Epithelial cell of prostate (primary cell): Measurements from ENCODE around the gene OPCML.

Experiments
- DNase-seq: peaks from one replicate; pipeline ENCODE4 v3.0.0-alpha.2; 2011; ENCODE audit warnings: low read depth, low spot score
- H3K27ac ChIP-seq: fragments of 450-650 bp; 2 replicates; pipeline ENCODE4 v1.5.1; 2017; ENCODE audit warnings: mild to moderate bottlenecking

The OPCML gene

DNA sequence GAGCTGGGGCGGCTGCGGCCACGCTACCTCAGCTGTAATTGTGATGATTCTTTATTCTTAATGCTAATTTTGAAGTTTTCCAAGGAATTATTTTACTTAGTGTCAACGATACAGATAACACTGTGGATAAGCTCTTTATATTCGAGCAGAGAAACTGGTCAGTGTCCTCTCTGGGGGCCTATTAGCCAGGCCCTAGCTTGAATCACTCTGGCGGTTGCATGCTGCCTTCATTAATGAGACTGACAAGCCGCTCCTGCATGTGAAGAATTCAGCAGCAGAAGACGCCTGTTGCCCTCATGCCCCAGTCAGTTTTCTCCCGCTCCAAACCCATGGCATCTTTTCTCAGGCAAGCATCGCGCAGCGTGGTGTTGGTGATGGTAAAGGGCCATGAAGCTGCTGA lies 851.7 kb downstream of the OPCML start:
- no peak overlapping the region for H3K27ac ChIP-seq
- DNase-seq = no peak

DNA sequence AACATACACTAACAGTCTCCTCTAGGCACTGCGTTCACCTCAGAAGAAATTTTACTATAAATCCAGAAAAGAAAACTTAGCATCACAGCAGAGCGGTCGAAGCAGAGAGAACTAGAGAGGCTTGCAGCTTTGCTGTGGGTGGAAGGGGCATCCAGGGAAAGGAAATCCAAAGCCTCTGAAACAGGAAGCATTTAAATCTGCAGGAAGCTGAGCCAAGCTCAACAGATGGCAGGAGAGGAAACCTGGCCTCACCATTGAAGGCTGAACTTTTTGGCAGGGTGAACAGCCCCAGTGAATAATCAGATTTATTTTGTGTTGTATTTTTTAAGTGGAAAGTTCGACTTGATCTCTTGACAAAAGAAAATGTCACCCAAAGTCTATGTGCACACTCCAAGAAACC lies 858.1 kb downstream of the OPCML start:
- no peak for DNase-seq
- H3K27ac ChIP-seq = no peak overlapping the region

DNA sequence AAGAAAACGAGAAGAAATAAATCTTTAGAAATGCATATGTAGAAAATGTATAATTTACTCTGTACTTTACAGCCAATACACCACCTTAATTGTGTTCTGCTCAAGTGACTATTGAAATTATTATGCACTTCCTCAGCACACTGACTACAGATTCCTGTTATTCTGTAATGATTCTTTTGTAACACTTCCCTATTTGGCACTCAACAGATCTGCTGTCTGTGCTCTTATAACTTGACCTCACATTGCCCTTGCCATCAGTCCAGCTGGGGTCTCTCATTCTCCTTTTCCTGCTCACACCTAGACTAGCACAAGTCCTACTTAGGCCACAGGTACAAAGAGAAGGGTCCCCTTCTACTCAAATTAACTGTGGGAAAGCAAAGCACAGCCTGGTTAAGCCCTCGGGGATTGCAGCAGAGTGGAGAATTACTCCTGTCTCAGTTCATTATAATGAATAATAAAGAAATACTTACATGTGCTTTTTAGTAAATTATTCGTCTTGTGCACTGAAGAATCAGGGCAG lies 860.4 kb downstream of the OPCML start:
- no peak for DNase-seq
- no peak overlapping the region for H3K27ac ChIP-seq

- no peak overlapping the region for H3K27ac ChIP-seq
- no peak for DNase-seq
Measured at GRCh38 chr11:132670921-132671675, 861.2 kb downstream of the OPCML start.

DNA sequence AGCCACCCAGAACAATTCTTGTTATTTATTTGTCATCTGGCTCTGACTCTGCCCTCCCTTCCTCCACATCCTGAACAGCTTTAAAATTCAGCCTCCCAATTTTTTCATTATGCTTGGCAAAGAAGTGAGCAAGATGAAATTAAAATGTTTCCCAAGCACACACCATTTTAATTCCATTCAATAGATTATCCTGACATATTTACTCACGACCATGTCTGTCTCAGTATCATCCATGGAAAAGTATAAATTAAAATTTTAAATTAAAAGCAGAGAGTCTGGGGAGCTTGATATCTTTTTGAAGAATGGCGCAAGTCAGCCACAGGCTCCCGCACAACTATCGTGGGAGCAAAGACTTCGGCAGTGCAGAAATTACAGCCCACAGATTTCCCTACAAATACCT lies 862.4 kb downstream of the OPCML start:
- DNase-seq = no peak
- H3K27ac ChIP-seq = no peak overlapping the region

- DNase-seq = no peak
- no peak overlapping the region for H3K27ac ChIP-seq
Measured at GRCh38 chr11:132665205-132665604, 867.1 kb downstream of the OPCML start.

DNA sequence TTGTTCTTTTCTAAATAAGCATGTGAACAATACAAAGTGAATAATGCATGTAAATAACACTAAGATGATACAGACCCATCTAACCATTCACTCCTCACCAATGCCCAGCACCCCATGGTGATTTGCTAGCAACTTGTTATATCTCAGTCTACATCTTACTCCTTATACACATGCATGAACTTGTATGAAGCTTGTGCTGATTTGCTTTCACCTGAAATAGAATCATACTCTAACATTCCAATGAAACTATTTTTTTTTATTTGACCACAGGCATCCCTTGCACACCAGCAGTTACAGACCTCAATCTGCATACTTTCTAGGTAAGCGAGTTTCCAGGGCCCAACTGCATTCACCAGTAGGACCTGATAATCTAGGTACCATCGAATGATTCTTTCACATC lies 873.6 kb downstream of the OPCML start:
- H3K27ac ChIP-seq = no peak overlapping the region
- DNase-seq = no peak

DNA sequence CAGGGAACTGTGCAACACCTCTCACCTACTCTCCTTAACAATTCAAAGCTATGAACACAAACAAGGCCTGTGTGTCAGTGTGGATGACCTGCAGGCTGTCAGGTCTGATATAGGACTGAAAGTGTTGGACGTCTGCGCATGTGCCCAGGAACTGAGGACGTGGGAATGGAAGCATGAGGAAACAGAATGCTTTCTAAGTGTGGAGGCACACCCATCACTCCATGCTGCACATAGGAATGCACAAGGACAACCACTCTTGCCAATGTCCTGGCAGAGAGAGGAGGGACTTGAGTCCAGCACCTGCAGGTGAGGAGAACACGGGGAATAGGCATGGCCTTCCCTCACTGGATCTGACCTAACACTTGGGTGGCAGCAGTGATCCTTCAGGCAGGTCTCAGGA lies 874.3 kb downstream of the OPCML start:
- no peak for DNase-seq
- no peak overlapping the region for H3K27ac ChIP-seq

- no peak overlapping the region for H3K27ac ChIP-seq
- no peak for DNase-seq
Measured at GRCh38 chr11:132655187-132655855, 877.0 kb downstream of the OPCML start.

DNA sequence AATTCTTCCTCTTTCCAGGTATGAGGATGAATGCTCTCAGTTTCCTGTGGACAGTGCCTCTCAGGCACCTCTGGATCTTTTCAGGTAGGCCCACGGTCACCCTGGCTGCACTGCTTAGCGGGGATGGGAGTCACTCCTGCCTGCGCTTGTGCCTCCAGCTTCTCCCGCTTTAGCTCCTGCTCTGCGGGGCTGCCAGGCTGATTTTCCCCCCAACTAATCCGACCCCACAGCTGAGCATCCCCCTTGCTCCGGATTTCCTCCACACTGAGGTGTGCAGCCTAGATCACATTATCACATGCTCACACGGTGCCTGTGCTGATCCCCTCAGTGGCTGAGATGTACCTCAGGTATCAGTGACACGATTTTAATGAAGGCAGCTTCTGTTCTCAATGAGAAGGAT lies 879.1 kb downstream of the OPCML start:
- no peak for DNase-seq
- H3K27ac ChIP-seq = no peak overlapping the region

GRCh38 chr11:132650969-132651720 lies 881.2 kb downstream of the OPCML start:
- no peak for DNase-seq
- no peak overlapping the region for H3K27ac ChIP-seq

- H3K27ac ChIP-seq = no peak overlapping the region
- no peak for DNase-seq
Measured at GRCh38 chr11:132649277-132649676, 883.0 kb downstream of the OPCML start.

- H3K27ac ChIP-seq = no peak overlapping the region
- DNase-seq = no peak
Measured at GRCh38 chr11:132648851-132649250, 883.5 kb downstream of the OPCML start.

- H3K27ac ChIP-seq = no peak overlapping the region
- DNase-seq = no peak
Measured at GRCh38 chr11:132646890-132647289, 885.4 kb downstream of the OPCML start.

- DNase-seq = no peak
- H3K27ac ChIP-seq = no peak overlapping the region
Measured at GRCh38 chr11:132644520-132645239, 887.6 kb downstream of the OPCML start.

DNA sequence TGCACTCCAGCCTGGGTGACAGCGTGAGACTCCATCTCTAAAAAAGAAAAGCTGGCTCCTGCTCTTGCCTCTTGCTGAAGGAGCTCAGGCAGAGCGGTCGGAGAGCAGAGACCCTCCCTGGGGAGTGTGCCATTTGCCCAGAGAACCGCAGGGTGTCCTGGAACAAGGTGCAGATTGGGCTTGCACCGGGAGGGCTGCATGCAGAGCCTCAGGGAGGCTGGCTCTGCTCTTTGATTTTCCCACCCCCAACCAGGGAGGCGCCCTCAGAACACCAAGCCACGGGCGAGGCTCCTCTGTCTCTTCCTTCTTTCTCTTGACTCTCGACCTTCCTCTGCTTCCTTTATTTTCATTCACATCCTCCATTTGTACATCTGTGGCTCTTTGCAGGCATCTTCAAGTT lies 889.1 kb downstream of the OPCML start:
- no peak for DNase-seq
- H3K27ac ChIP-seq = no peak overlapping the region

DNA sequence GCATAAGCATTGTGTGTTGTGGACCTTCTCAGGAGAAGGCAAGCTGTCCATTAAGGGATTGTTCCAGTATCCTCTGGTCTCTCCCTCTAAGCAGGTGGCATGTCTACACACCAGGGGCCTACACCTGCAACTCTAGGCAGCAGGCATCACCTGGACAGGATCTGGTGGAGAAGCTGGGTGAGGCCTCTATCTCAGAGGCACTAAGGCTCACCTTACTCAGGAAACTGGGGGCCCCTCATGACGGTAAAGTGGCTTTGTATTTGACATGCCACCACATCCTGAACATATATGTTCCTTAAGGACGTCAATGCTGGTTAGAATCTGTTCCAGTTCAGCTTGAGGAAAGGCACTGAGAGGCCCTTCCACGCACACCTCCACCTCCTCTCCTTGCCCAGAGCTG lies 891.3 kb downstream of the OPCML start:
- no peak for DNase-seq
- H3K27ac ChIP-seq = no peak overlapping the region

DNA sequence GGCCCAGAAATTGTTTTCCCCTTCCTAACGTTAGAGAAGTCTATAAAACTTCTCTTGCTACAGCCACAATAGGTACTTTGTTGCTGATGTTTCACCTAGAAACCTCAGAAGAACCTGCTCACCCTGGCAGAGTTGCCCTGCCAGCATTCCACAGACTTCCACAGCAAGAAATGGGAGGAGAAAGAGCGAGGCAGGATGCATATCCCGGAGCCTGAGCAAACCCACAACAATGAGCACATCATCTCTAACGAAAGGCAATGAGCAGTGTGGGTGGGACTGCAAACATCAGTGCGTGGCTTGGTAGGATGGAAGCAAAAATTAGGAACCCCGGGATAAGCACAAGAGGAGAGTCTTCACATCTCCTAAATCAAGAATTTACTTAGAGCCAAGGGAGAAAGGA lies 892.3 kb downstream of the OPCML start:
- no peak for DNase-seq
- H3K27ac ChIP-seq = no peak overlapping the region

GRCh38 chr11:132639403-132639802 lies 892.9 kb downstream of the OPCML start:
- DNase-seq = no peak
- H3K27ac ChIP-seq = no peak overlapping the region

DNA sequence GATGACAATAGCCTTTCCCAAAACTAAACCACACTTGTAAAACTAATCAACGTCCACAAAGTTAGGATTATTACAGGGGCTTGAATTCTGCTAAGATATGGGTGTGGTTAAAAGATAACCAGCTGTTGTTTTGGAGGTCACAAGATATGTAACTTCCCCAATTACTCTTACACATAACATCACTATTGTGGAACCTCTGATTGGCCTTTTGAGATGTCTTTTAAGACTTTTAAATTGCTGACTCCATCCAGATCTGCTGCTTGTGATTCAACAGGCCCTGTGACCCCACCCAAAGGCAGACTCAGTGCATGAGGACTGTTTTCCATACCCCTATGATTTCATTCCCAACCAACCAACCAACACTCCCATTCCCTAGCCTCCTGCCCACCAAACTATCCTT lies 893.9 kb downstream of the OPCML start:
- no peak for DNase-seq
- no peak overlapping the region for H3K27ac ChIP-seq
